Neural cell (in vitro differentiated cells): Measurements from ENCODE around the gene SPACA9.

Experiments
- EP300 ChIP-seq: fragments of 450-650 bp; conservative IDR thresholded peaks from 2 replicates; pipeline ENCODE4 v1.6.1; 2014; ENCODE audit warnings: antibody characterized with exemption, mild to moderate bottlenecking, moderate library complexity; ENCODE audit not compliant: poor library complexity, severe bottlenecking
- EZH2 ChIP-seq: fragments of 200-600, 300-800 bp; shearing (Covaris generic), sonication (generic); IDR thresholded peaks from 2 replicates; pipeline ENCODE4 v1.6.1; 2014; ENCODE audit warnings: antibody characterized with exemption, low read length, borderline replicate concordance, mild to moderate bottlenecking; ENCODE audit not compliant: insufficient read depth, poor library complexity, severe bottlenecking
- MXI1 ChIP-seq: fragments of 450-650 bp; conservative IDR thresholded peaks from 2 replicates; pipeline ENCODE4 v1.6.1; 2014; ENCODE audit warnings: antibody characterized with exemption, mild to moderate bottlenecking; ENCODE audit not compliant: poor library complexity, severe bottlenecking
- POLR2AphosphoS5 ChIP-seq: IDR thresholded peaks from 2 replicates; pipeline ENCODE4 v1.6.1; 2012
- RAD21 ChIP-seq: fragments of 450-650 bp; conservative IDR thresholded peaks from 2 replicates; pipeline ENCODE4 v1.6.1; 2014; ENCODE audit warnings: antibody characterized with exemption, mild to moderate bottlenecking, moderate library complexity
- TAF1 ChIP-seq: IDR thresholded peaks from 2 replicates; pipeline ENCODE4 v1.6.1; 2012; ENCODE audit warnings: low read depth
- TF ChIP-seq, protein P1 (sequence below): fragments of 450-650 bp; IDR thresholded peaks from 2 replicates; pipeline ENCODE4 v1.5.1; 2014; ENCODE audit warnings: antibody characterized with exemption, mild to moderate bottlenecking, moderate library complexity; ENCODE audit not compliant: poor library complexity, severe bottlenecking
- TF ChIP-seq, protein P2 (sequence below): IDR thresholded peaks from 2 replicates; pipeline ENCODE4 v1.6.1; 2012; ENCODE audit warnings: borderline replicate concordance

DNA sequence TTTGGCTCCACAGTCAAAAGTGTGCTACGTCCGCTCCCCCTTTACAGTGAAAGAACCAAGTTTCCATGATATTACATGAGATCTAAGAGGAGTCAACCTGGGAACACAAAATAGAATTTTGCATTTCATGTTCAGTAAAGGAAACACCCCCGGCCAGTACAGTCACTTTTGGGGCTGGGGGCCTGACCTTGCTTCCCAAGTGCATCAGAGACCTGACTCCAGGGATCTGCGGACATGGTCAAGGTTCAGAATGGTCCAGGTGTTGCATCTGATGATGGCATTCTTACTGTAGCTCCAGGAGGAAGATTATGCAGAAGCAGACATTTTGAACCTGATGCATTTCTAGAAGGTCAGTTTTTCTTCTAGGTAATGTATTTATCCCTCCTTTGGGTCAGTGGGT lies 40.4 kb upstream of the SPACA9 start:
- TF ChIP-seq, protein P1, sequence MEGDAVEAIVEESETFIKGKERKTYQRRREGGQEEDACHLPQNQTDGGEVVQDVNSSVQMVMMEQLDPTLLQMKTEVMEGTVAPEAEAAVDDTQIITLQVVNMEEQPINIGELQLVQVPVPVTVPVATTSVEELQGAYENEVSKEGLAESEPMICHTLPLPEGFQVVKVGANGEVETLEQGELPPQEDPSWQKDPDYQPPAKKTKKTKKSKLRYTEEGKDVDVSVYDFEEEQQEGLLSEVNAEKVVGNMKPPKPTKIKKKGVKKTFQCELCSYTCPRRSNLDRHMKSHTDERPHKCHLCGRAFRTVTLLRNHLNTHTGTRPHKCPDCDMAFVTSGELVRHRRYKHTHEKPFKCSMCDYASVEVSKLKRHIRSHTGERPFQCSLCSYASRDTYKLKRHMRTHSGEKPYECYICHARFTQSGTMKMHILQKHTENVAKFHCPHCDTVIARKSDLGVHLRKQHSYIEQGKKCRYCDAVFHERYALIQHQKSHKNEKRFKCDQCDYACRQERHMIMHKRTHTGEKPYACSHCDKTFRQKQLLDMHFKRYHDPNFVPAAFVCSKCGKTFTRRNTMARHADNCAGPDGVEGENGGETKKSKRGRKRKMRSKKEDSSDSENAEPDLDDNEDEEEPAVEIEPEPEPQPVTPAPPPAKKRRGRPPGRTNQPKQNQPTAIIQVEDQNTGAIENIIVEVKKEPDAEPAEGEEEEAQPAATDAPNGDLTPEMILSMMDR: no peak
- TF ChIP-seq EZH2: no peak
- TF ChIP-seq, protein P2, sequence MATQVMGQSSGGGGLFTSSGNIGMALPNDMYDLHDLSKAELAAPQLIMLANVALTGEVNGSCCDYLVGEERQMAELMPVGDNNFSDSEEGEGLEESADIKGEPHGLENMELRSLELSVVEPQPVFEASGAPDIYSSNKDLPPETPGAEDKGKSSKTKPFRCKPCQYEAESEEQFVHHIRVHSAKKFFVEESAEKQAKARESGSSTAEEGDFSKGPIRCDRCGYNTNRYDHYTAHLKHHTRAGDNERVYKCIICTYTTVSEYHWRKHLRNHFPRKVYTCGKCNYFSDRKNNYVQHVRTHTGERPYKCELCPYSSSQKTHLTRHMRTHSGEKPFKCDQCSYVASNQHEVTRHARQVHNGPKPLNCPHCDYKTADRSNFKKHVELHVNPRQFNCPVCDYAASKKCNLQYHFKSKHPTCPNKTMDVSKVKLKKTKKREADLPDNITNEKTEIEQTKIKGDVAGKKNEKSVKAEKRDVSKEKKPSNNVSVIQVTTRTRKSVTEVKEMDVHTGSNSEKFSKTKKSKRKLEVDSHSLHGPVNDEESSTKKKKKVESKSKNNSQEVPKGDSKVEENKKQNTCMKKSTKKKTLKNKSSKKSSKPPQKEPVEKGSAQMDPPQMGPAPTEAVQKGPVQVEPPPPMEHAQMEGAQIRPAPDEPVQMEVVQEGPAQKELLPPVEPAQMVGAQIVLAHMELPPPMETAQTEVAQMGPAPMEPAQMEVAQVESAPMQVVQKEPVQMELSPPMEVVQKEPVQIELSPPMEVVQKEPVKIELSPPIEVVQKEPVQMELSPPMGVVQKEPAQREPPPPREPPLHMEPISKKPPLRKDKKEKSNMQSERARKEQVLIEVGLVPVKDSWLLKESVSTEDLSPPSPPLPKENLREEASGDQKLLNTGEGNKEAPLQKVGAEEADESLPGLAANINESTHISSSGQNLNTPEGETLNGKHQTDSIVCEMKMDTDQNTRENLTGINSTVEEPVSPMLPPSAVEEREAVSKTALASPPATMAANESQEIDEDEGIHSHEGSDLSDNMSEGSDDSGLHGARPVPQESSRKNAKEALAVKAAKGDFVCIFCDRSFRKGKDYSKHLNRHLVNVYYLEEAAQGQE: no peak
- TF ChIP-seq RAD21: no peak
- TF ChIP-seq MXI1: no peak
- TF ChIP-seq POLR2AphosphoS5: no peak
- no peak for TF ChIP-seq TAF1
- no peak for TF ChIP-seq EP300
